IMR-90 (cell line): ENCODE data around the gene CBS. TPM values are rescaled to one million over a fixed set of nuclear protein-coding genes. Genes with fewer than 3 reads are reported as not detected.

Source experiments
- ATAC-seq: fragments of 200-7000 bp; cut with Tn5 transposase; 2 replicates; pipeline ENCODE4 v1.9.1; 2020; ENCODE audit warnings: low read depth, mild to moderate bottlenecking, moderate library complexity
- BruUV-seq: library from RNA; stranded (reverse); fragments of 400-500 nt; replicated peaks from 2 replicates; lab custom pipeline; 2021; lab: Mats Ljungman, UMichigan
- CTCF ChIA-PET: fragments of 300-600 bp; formaldehyde crosslinking; extraction: SDS; loops from one replicate; lab custom pipeline; 2021; ENCODE audit warnings: antibody characterized with exemption; lab: Yijun Ruan, JAX
- POLR2A ChIA-PET: fragments of 300-600 bp; sonication (Branson Sonifier 250); formaldehyde crosslinking; loops from one replicate; lab custom pipeline; 2022; ENCODE audit warnings: antibody characterized with exemption; ENCODE audit not compliant: unreplicated experiment; lab: Charles Lee
- DNase-seq: peaks from one replicate; pipeline ENCODE4 v3.0.0; 2013
- H2AFZ ChIP-seq: replicated peaks from 2 replicates; pipeline ENCODE3; 2013; ENCODE audit warnings: low read length, mild to moderate bottlenecking; ENCODE audit not compliant: poor library complexity
- H2AK5ac ChIP-seq: 2 replicates; pipeline ENCODE4 v1.6.1; 2013; ENCODE audit warnings: low read depth, low read length, inconsistent platforms
- H2AK9ac ChIP-seq: replicated peaks from 2 replicates; pipeline ENCODE3; 2013; ENCODE audit warnings: mild to moderate bottlenecking, low read depth, low read length, moderate library complexity; ENCODE audit not compliant: poor library complexity
- H2BK120ac ChIP-seq: 2 replicates; pipeline ENCODE4 v1.6.1; 2013; ENCODE audit warnings: low read depth, low read length, inconsistent platforms
- H2BK15ac ChIP-seq: 3 replicates; pipeline ENCODE4 v1.6.1; 2013; ENCODE audit warnings: low read depth, low read length, inconsistent platforms
- H2BK20ac ChIP-seq: 2 replicates; pipeline ENCODE4 v1.6.1; 2013; ENCODE audit warnings: low read depth, mild to moderate bottlenecking, inconsistent platforms, low read length, moderate library complexity
- H2BK5ac ChIP-seq: 2 replicates; pipeline ENCODE4 v1.6.1; 2013; ENCODE audit warnings: mild to moderate bottlenecking, low read depth, low read length, inconsistent platforms; ENCODE audit not compliant: poor library complexity, severe bottlenecking
- H3K14ac ChIP-seq: replicated peaks from 2 replicates; pipeline ENCODE4 v1.6.1; 2013; ENCODE audit warnings: low read depth, low read length, inconsistent platforms
- H3K18ac ChIP-seq: 2 replicates; pipeline ENCODE4 v1.6.1; 2013; ENCODE audit warnings: low read depth, low read length, control low read depth
- H3K23ac ChIP-seq: 2 replicates; pipeline ENCODE4 v1.6.1; 2013; ENCODE audit warnings: low read depth, low read length, inconsistent platforms
- H3K27ac ChIP-seq: 2 replicates; pipeline ENCODE4 v1.5.1; 2013; ENCODE audit warnings: mild to moderate bottlenecking, control low read depth, low read length; ENCODE audit not compliant: insufficient read depth
- H3K27me3 ChIP-seq: 2 replicates; pipeline ENCODE4 v1.6.1; 2013; ENCODE audit warnings: low read length; ENCODE audit not compliant: control insufficient read depth, insufficient read depth
- H3K36me3 ChIP-seq: 2 replicates; pipeline ENCODE4 v1.6.1; 2013; ENCODE audit warnings: low read length, mixed read lengths; ENCODE audit not compliant: control insufficient read depth, insufficient read depth
- H3K4ac ChIP-seq: 2 replicates; pipeline ENCODE4 v1.6.1; 2013; ENCODE audit warnings: low read depth, low read length, inconsistent platforms
- H3K4me1 ChIP-seq: 2 replicates; pipeline ENCODE4 v1.6.1; 2013; ENCODE audit warnings: low read length, mixed read lengths; ENCODE audit not compliant: control insufficient read depth, insufficient read depth
- H3K4me2 ChIP-seq: 2 replicates; pipeline ENCODE4 v1.6.1; 2013; ENCODE audit warnings: low read depth, mild to moderate bottlenecking, control low read depth, low read length, moderate library complexity
- H3K4me3 ChIP-seq: 2 replicates; pipeline ENCODE4 v1.5.1; 2013; ENCODE audit warnings: low read depth, mild to moderate bottlenecking, control low read depth, low read length, moderate library complexity; ENCODE audit not compliant: insufficient read depth
- H3K56ac ChIP-seq: 2 replicates; pipeline ENCODE4 v1.6.1; 2013; ENCODE audit warnings: low read length, inconsistent platforms; ENCODE audit not compliant: insufficient read depth; ENCODE audit errors: extremely low read depth
- H3K79me1 ChIP-seq, 2 experiments: 2 replicates each; pipeline ENCODE4 v1.6.1; 2013; ENCODE audit warnings: low read length in 2 of 2, inconsistent platforms in 1 of 2, low read depth in 1 of 2
- H3K9ac ChIP-seq: 2 replicates; pipeline ENCODE4 v1.6.1; 2013; ENCODE audit warnings: low read depth, low read length, control low read depth
- H3K9me1 ChIP-seq: 2 replicates; pipeline ENCODE4 v1.6.1; 2013; ENCODE audit warnings: low read length, inconsistent platforms; ENCODE audit not compliant: insufficient read depth
- H3K9me3 ChIP-seq: 2 replicates; pipeline ENCODE4 v1.6.1; 2013; ENCODE audit warnings: low read length; ENCODE audit not compliant: control insufficient read depth, insufficient read depth
- H4K20me1 ChIP-seq: 2 replicates; pipeline ENCODE4 v1.6.1; 2013; ENCODE audit warnings: low read length, inconsistent platforms; ENCODE audit not compliant: insufficient read depth
- H4K5ac ChIP-seq: 2 replicates; pipeline ENCODE4 v1.6.1; 2013; ENCODE audit warnings: mild to moderate bottlenecking, low read depth, low read length, control low read depth
- H4K8ac ChIP-seq, 2 experiments: 2 replicates each; pipeline ENCODE4 v1.6.1; 2013; ENCODE audit warnings: low read depth in 2 of 2, low read length in 2 of 2, control low read depth in 1 of 2, inconsistent platforms in 1 of 2
- H4K91ac ChIP-seq: 2 replicates; pipeline ENCODE4 v1.6.1; 2013; ENCODE audit warnings: low read depth, low read length, inconsistent platforms; ENCODE audit not compliant: insufficient read depth
- CHD1 ChIP-seq: IDR thresholded peaks from 2 replicates; pipeline ENCODE4 v1.6.1; 2012; ENCODE audit warnings: low read depth, low read length, improper control_type of control experiment
- CTCF ChIP-seq: conservative IDR thresholded peaks from 2 replicates; pipeline ENCODE4 v1.5.1; 2012; ENCODE audit warnings: mild to moderate bottlenecking, low read depth, low read length, improper control_type of control experiment
- USF2 ChIP-seq: fragments of 150-350 bp; IDR thresholded peaks from 2 replicates; pipeline ENCODE4 v1.6.1; 2017; ENCODE audit warnings: mild to moderate bottlenecking, antibody characterized with exemption, low read length, low read depth
- WGBS, 2 experiments: methylation state at CpG; one replicate each; pipeline versions ENCODE4 v1.1.5 to v1.1.7; 2013; ENCODE audit warnings: missing lambda C conversion rate in 2 of 2; ENCODE audit not compliant: insufficient read length in 1 of 2; ENCODE audit errors: extremely low coverage in 2 of 2; 5-methylcytosine and 5-hydroxymethylcytosine counted together
- dilution Hi-C: fragments of 300-500 bp; cut with HindIII; formaldehyde crosslinking; loops from one replicate; pipeline ENCODE4 v1.14.3; 2018; ENCODE audit warnings: low sequenced_read_pairs; ENCODE audit not compliant: unreplicated experiment
- in situ Hi-C: fragments of 300-500 bp; cut with MboI; formaldehyde crosslinking; loops from 3 replicates; pipeline ENCODE4 v1.14.3; 2019; ENCODE audit warnings: low sequenced_read_pairs, inconsistent platforms, mixed read lengths
- intact Hi-C: fragments of 100-400 bp; cut with micrococcal nuclease; formaldehyde crosslinking; loops from 2 replicates; pipeline ENCODE4 v1.10.0; 2022
- polyA plus RNA-seq, 3 experiments: library from polyadenylated mRNA; depleted of rRNA; stranded (reverse); fragments of >200 nt; gene quantifications; 2 replicates each; pipeline ENCODE4 v1.2.3, GENCODE V29; 2012; ENCODE audit warnings: low replicate concordance in 1 of 3
- total RNA-seq: library from RNA; depleted of rRNA; stranded (reverse); fragments of >200 nt; gene quantifications from 2 replicates; pipeline ENCODE4 v1.2.3, GENCODE V29; 2012

CBS gene
- total and polyA plus RNA-seq, 2 of the 4 experiments (the other 2 are of a cell fraction): 38.5 to 54.3 TPM

- H3K4me3 ChIP-seq: no peak overlapping the region
- peaks cover 6% of the 10 kb centered on the region for H3K9me1 ChIP-seq
- no peak overlapping the region for H3K18ac ChIP-seq
- no peak overlapping the region for H2BK15ac ChIP-seq
- H3K27ac ChIP-seq: no peak overlapping the region
- H2AK9ac ChIP-seq: no peak overlapping the region
- H3K9ac ChIP-seq: no peak overlapping the region
- no peak overlapping the region for H3K56ac ChIP-seq
- no peak overlapping the region for H2BK5ac ChIP-seq
- intact Hi-C loops: no loop called here
- H3K14ac ChIP-seq: no peak overlapping the region
- TF ChIP-seq CHD1 (no peak), USF2 (no peak), CTCF (no peak)
- in situ Hi-C loops: no loop called here
- H3K4ac ChIP-seq: no peak overlapping the region
- POLR2A ChIA-PET: no interaction called here
- H4K5ac ChIP-seq: no peak overlapping the region
- BruUV-seq: no TSS peak
- no peak overlapping the region for H3K23ac ChIP-seq
- H2BK120ac ChIP-seq: no peak overlapping the region
- H4K8ac ChIP-seq: no peak overlapping the region
- H3K4me1 ChIP-seq: no peaks in the 10 kb centered on the region
- dilution Hi-C loops: no loop called here
- H3K36me3 ChIP-seq: peaks cover 17% of the 10 kb centered on the region
- H2BK20ac ChIP-seq: no peak overlapping the region
- peaks cover 0 to 9% of the 10 kb centered on the region in 2 experiments; a peak in 1 of 4 replicates for H3K79me1 ChIP-seq
- H4K91ac ChIP-seq: no peak overlapping the region
- ATAC-seq (no peak), DNase-seq (no peak)
- no peaks in the 10 kb centered on the region for H4K20me1 ChIP-seq
- H3K27me3 ChIP-seq: no peaks in the 10 kb centered on the region
- H3K9me3 ChIP-seq: no peaks in the 10 kb centered on the region
- H2AFZ ChIP-seq: no peak overlapping the region
- WGBS, 2 experiments: no CpG with 5 or more reads among the region's 5 CpGs
- no peak overlapping the region for H2AK5ac ChIP-seq
- H3K4me2 ChIP-seq: no peak overlapping the region
- CTCF ChIA-PET: interaction anchor here (0.8 kb wide), 1 partner anchor 11 kb away, joined by 3 read pairs; no protein-coding TSS in a partner anchor
These were observed 40.8 kb downstream of the CBS start for GRCh38 chr21:43034826-43035225.
